ENCODE results near the gene QPRT. TPM values are rescaled to one million over a fixed set of nuclear protein-coding genes. Genes with fewer than 3 reads are reported as not detected.

The QPRT gene
- total and polyA plus RNA-seq, 2 donors (not counting 1 experiment from before 2014, with no cell fraction given): 0.06 to 0.22 TPM

GRCh38 chr16:29744541-29745101 lies 65.6 kb downstream of the QPRT start:
- peaks cover 0 to 11% (median 0%) of the 10 kb centered on the region in 3 donors for H3K9me3 ChIP-seq (ENCODE audit: control extremely low read depth in 1 of 3, control insufficient read depth in 2 of 3, insufficient read depth in 1 of 3, low read length in 2 of 3)
- Mint-ChIP-seq H3K4me3 (peak overlapping the region; percentile 99), H3K27ac (peak overlapping the region; percentile 99), H3K4me1 (peaks cover 77% of the 10 kb centered on the region), H3K27me3 (no peaks in the 10 kb centered on the region), H3K9me3 (ENCODE audit: insufficient read depth) (no peaks in the 10 kb centered on the region)
- H4K20me1 ChIP-seq (ENCODE audit: control insufficient read depth, insufficient read depth, low read length, poor library complexity, severe bottlenecking): peaks cover 35% of the 10 kb centered on the region
- no peak for ATAC-seq (ENCODE audit: low read depth)
- peaks cover 54 to 70% of the 10 kb centered on the region in 2 donors for H3K4me1 ChIP-seq (ENCODE audit: control insufficient read depth in 2 of 2, insufficient read depth in 2 of 2, low read length in 2 of 2)
- peak overlapping the region; percentile 95 for H3K27ac ChIP-seq (ENCODE audit: low read length in 2 of 2)
- peak overlapping the region; percentile 91 to 100 (median 97) for H3K4me3 ChIP-seq (ENCODE audit: control extremely low read depth in 1 of 5, extremely low read depth in 1 of 5, insufficient read depth in 1 of 5, low read depth in 2 of 5, low read length in 4 of 5)
- intact Hi-C loops (cut with micrococcal nuclease): loop anchor here (1.0 to 5.0 kb wide), 3 partner anchors 10 to 118 kb away; partner anchors contain the start of gene CDIPT
- TF ChIP-seq EZH2 (IDR thresholded peaks at IDR 0.05; ENCODE audit: borderline replicate concordance, insufficient read depth, low read depth, low read length, poor library complexity, severe bottlenecking): no peak
- TF ChIP-seq, protein P1, sequence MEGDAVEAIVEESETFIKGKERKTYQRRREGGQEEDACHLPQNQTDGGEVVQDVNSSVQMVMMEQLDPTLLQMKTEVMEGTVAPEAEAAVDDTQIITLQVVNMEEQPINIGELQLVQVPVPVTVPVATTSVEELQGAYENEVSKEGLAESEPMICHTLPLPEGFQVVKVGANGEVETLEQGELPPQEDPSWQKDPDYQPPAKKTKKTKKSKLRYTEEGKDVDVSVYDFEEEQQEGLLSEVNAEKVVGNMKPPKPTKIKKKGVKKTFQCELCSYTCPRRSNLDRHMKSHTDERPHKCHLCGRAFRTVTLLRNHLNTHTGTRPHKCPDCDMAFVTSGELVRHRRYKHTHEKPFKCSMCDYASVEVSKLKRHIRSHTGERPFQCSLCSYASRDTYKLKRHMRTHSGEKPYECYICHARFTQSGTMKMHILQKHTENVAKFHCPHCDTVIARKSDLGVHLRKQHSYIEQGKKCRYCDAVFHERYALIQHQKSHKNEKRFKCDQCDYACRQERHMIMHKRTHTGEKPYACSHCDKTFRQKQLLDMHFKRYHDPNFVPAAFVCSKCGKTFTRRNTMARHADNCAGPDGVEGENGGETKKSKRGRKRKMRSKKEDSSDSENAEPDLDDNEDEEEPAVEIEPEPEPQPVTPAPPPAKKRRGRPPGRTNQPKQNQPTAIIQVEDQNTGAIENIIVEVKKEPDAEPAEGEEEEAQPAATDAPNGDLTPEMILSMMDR (IDR thresholded peaks at IDR 0.05): no peak
- peaks cover 2 to 51% of the 10 kb centered on the region in 2 experiments for H3K36me3 ChIP-seq (replicated peaks in 1 of 2; ENCODE audit: control extremely low read depth in 1 of 2, control insufficient read depth in 1 of 2, extremely low read depth in 1 of 2, insufficient read depth in 2 of 2, low read length in 1 of 2)
- peak; percentile 57 for DNase-seq
- H3K4me2 ChIP-seq (replicated peaks; ENCODE audit: low read depth, low read length, poor library complexity, severe bottlenecking): peak overlapping the region; percentile 81
- ChIA-PET POLR2A (interaction anchor here (1.1 to 3.0 kb wide), 4 partner anchors 13 to 1373 kb away, joined by 3 to 14 read pairs (median 10); partner anchors contain the start of genes KAT8 and KIF22), CTCF (interaction anchor here (0.6 to 1.3 kb wide), 3 partner anchors 42 to 45 kb away, joined by 3 to 6 read pairs (median 5); no protein-coding TSS in a partner anchor)
- H3K79me2 ChIP-seq (ENCODE audit: control insufficient read depth, insufficient read depth, low read length): peaks cover 71% of the 10 kb centered on the region
- no peaks in the 10 kb centered on the region for H3K27me3 ChIP-seq (replicated peaks in 1 of 4; ENCODE audit: control extremely low read depth in 1 of 4, control insufficient read depth in 3 of 4, insufficient read depth in 4 of 4, low read length in 3 of 4)
- H3K9ac ChIP-seq (ENCODE audit: low read length): peak overlapping the region; percentile 99
- H2AFZ ChIP-seq (ENCODE audit: insufficient read depth, low read depth, low read length, poor library complexity, severe bottlenecking): peak overlapping the region; percentile 75
- WGBS (ENCODE audit: insufficient coverage): 58% methylated on average over 18 of the region's 20 CpGs

Data from B cell (primary cell).